ENCODE data around the gene CRTC1.
A peak's percentile ranks its signal among the peaks of the same experiment; 100 is the strongest.

Gene CRTC1

GRCh38 chr19:18699403-18700054, 16.0 kb downstream of the CRTC1 start:
- DNase-seq (ENCODE audit: low read depth in 3 of 3, low spot score in 1 of 3): no peak

- DNase-seq (ENCODE audit: low read depth in 3 of 3, low spot score in 1 of 3): peak; percentile 22 to 51 (median 39)
These were observed 17.2 kb downstream of the CRTC1 start for GRCh38 chr19:18700501-18701249.

DNA sequence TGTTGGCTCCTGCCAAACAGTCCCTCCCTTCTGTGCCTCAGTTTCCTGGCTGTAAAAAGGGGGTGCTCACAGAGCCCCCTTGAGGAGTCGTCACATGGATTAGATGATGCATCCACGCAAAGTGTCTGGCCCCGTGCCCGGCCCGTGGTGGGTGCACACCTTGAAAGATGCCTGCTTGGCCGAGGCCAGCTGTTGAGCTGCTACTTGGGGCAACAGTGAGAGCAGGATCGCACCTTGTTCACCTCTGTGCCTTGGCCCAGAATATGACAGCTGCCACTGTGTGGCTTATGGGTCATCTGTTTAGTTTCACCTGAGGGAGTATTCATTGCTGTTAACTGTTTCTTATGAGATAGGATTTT, 17.7 kb downstream of the CRTC1 start:
- no peak for DNase-seq (ENCODE audit: low read depth in 3 of 3, low spot score in 1 of 3)

- DNase-seq (ENCODE audit: low read depth in 3 of 3, low spot score in 1 of 3): no peak
These were observed 20.6 kb downstream of the CRTC1 start for GRCh38 chr19:18704054-18704453.

- no peak for DNase-seq (ENCODE audit: low read depth in 3 of 3, low spot score in 1 of 3)
These were observed 21.5 kb downstream of the CRTC1 start for GRCh38 chr19:18704971-18705370.

- no peak for DNase-seq (ENCODE audit: low read depth in 3 of 3, low spot score in 1 of 3)
These were observed 25.2 kb downstream of the CRTC1 start for GRCh38 chr19:18708452-18709231.

DNA sequence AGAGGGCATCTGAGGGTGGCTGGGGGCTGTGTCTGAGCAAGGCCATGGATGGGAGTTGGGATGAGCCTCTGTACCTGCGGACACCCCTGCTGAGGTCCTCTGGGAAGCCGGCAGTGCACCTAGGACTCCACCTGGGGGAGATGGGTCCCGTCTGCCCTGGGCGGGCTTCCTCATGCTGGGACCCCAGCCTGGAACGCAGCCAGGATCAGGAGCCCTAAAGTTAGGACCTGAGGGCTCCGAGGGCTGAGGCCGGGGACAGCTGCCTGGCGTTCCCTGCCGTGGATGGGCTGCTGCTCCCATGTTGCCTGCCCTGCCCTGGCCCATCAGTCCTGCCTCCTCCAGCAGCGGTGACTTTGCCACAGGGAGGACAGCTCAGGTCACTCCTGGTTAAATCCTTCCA, 26.1 kb downstream of the CRTC1 start:
- no peak for DNase-seq (ENCODE audit: low read depth in 3 of 3, low spot score in 1 of 3)

DNA sequence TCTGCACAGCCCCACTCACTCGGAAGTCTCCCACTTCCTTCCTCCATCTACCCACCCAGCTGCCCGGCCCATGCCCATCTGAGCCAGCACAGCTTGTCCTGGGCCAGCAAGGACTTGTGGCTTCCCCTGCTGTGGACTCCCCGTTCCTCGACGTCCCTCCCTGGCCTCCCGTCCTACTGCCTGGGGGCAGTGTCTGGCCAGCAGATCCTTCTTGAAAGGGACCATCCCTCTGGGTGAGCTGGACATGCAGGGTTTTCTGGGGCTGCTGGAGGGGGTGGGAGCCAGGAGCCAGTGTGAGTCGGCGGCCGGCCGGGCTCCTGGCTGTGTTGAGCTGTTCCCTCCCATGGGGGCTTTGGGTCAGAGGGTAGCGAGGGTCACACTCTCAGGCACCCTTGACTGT, 26.7 kb downstream of the CRTC1 start:
- DNase-seq (ENCODE audit: low read depth in 3 of 3, low spot score in 1 of 3): no peak

DNA sequence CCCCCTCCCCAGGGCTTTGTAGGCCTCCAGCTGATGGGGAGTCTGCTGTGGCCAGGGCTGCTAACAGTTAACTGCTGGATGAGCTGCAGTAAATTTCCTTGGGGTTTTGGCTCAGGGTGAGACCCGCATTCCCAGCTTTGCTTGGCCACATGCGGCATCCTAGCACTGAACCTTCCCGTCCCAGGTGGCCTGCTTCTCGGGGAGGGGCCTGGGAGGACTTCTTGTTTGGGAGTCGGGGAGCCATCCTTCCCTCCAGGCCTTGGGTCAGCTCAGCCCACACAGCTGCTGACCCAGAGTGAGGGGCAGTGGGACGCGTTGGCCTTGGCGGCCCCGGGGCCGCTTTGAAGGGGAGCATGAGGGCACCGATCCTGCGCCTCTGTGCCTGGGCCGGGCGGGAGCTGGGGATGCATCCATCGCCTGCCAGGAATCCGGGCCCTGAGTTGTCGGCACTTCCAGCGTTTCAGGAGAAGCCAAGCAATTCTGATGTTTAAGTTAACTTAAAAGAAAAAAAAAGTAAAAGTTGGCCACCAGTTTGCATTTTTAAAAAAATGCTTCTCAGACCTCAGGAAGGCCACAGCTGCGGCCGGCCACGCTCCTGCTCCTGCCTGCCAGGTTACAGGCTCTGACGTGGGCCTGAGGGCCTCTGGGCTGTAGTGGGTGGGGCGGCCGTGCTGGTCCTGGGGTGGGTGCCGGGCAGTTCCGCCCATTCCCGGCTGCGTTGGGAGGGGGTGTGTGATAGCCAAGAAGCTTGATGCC, 27.7 kb downstream of the CRTC1 start:
- no peak for DNase-seq (ENCODE audit: low read depth in 3 of 3, low spot score in 1 of 3)

DNA sequence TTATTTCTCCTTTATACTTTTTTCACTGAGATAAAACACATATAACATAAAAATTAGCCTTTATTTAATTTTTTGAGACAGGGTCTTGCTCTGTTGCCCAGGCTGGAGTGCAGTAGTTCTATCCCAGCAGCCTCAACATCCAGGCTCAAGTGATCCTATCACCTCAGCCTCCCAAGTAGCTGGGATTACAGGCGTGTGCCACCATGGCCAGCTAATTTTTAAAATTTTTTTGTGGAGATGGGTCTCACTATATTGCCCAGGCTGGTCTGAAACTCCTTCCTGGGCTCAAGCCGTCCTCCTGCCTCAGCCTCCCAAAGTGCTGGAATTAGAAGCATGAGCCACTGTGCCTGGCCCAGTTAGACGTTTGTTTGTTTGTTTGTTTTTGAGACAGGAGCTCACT, 28.4 kb downstream of the CRTC1 start:
- DNase-seq (ENCODE audit: low read depth in 3 of 3, low spot score in 1 of 3): no peak

DNA sequence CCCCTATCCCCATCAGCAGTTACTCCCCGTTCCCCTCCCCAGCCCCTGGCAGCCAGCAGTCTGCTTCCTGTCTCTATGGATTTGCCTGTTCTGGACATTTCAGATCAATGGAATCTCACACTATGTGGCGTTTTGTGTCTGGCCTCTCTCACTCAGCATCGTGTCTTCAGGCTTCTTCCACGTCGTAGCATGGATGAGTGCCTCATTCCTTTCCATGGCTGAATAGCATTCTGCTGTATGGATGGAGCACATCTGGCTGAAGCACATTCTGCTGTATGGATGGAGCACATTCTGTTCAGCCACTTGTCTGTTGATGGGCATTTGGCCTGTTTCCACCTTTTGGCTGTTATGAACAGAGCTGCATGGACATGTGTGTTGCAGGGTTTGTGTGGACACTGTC, 29.5 kb downstream of the CRTC1 start:
- no peak for DNase-seq (ENCODE audit: low read depth in 3 of 3, low spot score in 1 of 3)

DNA sequence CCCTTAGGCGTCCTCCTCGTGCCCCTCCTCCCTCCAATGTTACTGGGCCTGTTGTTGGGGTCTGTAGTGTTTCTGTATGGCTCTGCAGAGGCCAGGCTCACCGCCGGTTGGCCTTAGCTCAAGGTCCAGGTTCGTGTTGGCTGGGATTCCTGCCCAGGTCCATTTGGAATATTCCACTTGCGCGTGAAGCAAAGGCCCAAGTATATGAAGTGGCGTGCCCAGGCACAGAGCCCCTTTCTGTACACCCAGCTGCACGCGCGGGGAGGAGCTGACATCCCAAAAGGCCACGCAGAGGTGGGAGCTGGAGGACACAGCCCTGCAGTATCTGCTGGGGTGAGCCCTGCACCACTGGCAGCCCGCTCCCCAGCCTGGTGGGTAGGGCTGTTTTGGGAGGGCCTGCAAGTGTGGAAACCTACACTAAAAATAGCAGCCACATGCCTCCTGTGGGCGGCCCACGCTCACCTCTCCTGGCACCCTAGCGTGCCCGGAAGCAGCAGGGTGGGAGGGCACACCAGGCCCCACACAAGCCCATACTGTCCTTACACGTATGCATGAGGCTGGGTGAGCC, 30.2 kb downstream of the CRTC1 start:
- DNase-seq (ENCODE audit: low read depth in 3 of 3, low spot score in 1 of 3): no peak

GRCh38 chr19:18715416-18715815, 31.9 kb downstream of the CRTC1 start:
- no peak for DNase-seq (ENCODE audit: low read depth in 3 of 3, low spot score in 1 of 3)

- DNase-seq (ENCODE audit: low read depth in 3 of 3, low spot score in 1 of 3): no peak
These were observed 33.4 kb downstream of the CRTC1 start for GRCh38 chr19:18716857-18717256.

- DNase-seq (ENCODE audit: low read depth in 3 of 3, low spot score in 1 of 3): no peak
These were observed 34.1 kb downstream of the CRTC1 start for GRCh38 chr19:18717601-18718000.

DNA sequence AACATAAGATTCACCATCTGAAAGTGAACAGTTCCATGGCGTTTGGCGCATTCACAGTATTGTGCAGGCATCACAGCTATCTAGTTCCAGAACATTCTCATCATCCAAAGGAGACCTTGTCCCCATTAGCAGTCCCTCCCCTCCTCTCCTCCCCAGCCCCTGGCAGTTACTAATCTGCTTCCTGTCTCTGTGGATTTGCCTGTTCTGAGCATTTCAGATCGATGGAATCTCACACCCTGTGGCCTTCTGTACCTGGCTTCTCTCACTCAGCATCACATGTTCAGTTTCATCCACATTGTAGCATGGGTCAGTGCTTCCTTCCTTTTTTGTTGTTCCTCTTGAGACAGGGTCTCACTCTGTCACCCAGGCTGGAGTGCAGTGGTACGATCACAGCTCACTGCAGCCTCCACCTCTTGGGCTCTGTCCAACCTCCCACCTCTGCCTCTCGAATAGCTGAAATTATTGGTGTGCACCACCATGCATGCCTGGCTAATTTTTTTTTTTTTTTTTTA, 34.6 kb downstream of the CRTC1 start:
- DNase-seq (ENCODE audit: low read depth in 3 of 3, low spot score in 1 of 3): no peak

DNA sequence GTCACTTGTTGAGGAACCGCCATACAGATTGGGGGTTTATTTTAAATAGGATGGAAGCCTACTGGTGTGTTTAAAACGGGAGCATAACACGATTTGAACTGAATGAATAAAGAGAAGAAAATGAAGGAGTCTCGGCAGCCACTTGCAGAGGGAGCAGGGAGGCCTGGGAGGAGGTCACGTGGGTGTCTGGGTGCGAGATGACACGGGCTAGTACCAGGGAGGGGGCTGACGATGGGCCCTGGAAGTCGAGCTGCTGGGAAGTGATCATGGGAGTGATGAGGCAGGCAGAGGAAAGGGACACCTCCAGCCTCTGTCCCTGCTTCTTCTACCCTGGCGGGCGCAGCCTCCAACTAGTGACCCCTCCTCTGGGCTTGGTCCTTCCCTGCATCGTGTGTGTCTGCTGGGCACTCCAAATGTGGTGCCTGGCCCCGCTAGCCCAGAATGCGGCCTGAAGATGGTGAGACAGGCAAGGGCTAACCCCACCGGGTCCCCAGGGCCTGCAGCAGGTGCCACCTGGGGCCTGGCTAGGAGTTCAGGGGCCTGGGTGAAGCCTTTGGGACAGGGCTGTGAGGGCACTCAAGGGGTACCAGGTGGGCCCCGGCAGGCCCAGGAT, 35.5 kb downstream of the CRTC1 start:
- no peak for DNase-seq (ENCODE audit: low read depth in 3 of 3, low spot score in 1 of 3)

DNA sequence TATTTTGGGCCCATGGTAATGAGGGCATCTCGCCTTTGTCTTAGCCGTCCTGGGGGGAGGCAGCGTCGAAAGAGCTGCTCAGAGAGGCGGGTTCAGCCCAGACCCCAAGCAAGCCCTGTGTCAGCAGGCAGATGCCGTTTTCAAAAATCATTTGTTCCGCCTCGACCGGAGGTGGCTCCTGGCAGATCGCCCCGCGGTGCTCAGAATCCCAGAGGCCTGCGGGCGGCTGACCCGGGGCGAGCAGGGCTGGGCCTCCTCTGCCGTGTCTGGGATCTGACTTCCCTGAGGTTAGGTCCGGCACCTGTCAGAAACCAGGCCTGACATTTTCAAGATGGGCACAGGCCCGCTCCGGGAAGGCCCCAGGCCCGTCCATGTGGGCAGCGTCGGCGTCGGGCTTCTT, 36.1 kb downstream of the CRTC1 start:
- DNase-seq (ENCODE audit: low read depth in 3 of 3, low spot score in 1 of 3): no peak

DNA sequence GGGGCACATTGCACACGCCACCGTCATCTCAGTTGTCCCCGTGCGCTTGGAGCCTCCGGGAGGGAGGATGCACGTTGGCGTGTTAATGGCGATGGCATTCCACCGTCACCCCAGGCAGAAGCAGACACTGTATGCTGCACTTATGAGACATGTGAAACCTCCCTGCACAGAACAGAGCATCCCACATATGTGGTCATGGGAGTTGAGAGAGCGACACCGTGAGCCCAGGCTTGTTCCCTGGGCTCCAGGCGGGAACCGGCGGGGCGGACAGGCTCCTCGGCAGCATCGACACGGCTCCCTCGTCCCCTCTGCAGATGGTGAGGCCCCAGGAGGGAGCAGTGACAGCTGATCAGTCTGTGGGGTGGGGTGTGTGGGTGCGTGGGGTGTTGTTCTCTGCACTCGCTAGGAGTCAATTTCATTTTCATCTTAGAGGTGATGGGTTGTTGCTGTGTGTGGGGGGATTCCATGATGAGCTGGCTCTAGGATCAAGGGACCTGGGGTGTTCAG, 40.4 kb downstream of the CRTC1 start:
- DNase-seq (ENCODE audit: low read depth in 3 of 3, low spot score in 1 of 3): no peak
